Measurements from ENCODE around the gene ACVR1C. TPM values are rescaled to one million over a fixed set of nuclear protein-coding genes. Genes with fewer than 3 reads are reported as not detected.

Gene ACVR1C
- total RNA-seq, 1 experiment from 2014 or later, result 0.40 TPM

DNA sequence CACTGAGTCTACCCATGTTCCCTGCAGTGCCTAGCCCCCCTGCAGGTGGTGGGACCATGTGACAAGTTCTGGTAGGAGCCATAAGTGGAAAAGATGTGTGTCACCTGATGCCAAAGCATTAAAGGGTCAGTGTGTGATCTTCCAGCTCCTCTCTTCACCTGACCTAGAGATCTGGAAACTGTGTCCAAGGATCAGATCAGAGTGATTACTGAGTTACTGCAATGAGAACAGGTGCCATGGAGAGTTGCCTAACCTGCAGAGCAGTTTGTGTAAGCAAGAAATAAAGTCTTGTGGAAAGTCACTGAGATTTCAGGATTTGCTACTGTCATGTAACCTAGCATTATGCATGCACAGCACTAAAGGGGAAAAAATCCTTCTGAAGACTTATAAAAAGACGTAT, 90.6 kb downstream of the ACVR1C start:
- Histone ChIP-seq H3K4me1 (ENCODE audit: insufficient read depth, low read length) (no peaks in the 10 kb centered on the region), H2AFZ (ENCODE audit: low read length) (no peak overlapping the region), H3K9me3 (ENCODE audit: low read length) (no peaks in the 10 kb centered on the region), H3K79me2 (ENCODE audit: low read length) (no peaks in the 10 kb centered on the region), H3F3A (ENCODE audit: low read length, unreplicated experiment) (no peaks in the 10 kb centered on the region), H3K9me2 (replicated peaks; ENCODE audit: low read length) (no peaks in the 10 kb centered on the region), H3K4me3 (ENCODE audit: low read length) (no peak overlapping the region), H3K27me3 (ENCODE audit: low read length) (no peaks in the 10 kb centered on the region), H3K9ac (ENCODE audit: low read length) (no peak overlapping the region), H3K27ac (ENCODE audit: low read length) (no peak overlapping the region), H3K4me2 (ENCODE audit: low read length) (no peak overlapping the region), H3K36me3 (ENCODE audit: low read depth, low read length) (no peaks in the 10 kb centered on the region), H4K20me1 (ENCODE audit: low read length) (no peaks in the 10 kb centered on the region)
- no TSS peak for BruUV-seq (replicated peaks)
- intact Hi-C loops (cut with micrococcal nuclease), result no loop called here
- ChIA-PET POLR2A (ENCODE audit: unreplicated experiment) (no interaction called here), CTCF (no interaction called here)
- DNase-seq (no peak), ATAC-seq (no peak)
- no peak for TF ChIP-seq CTCF (conservative IDR thresholded peaks at IDR 0.05; ENCODE audit: low read depth, low read length)
- TF ChIP-seq EZH2phosphoT487 (IDR thresholded peaks at IDR 0.05; ENCODE audit: borderline replicate concordance, low read length), result no peak
- no peak for TF ChIP-seq EZH2 (IDR thresholded peaks at IDR 0.05; ENCODE audit: low read length, unreplicated experiment)

DNA sequence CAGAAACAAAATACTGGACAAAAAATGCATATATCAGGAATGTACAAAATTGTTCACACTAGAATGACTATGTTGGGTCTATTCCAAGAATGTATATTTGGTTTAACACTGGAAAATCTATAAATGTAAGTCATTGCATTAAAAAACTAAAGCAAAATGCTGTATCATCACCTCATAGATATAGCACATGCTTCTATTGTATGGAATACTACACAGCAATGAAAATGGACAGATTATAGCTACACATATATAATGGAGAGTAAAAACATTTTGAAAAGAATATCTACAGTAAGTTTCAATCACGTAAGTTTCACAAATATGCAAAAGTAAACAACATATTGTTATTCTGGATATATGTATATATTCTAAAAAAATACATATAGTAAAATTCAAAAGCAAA, 91.8 kb downstream of the ACVR1C start:
- H3K36me3 ChIP-seq (ENCODE audit: low read depth, low read length), result no peaks in the 10 kb centered on the region
- no peaks in the 10 kb centered on the region for H4K20me1 ChIP-seq (ENCODE audit: low read length)
- no peaks in the 10 kb centered on the region for H3K27me3 ChIP-seq (ENCODE audit: low read length)
- CTCF ChIA-PET, result no interaction called here
- no peak for TF ChIP-seq CTCF (conservative IDR thresholded peaks at IDR 0.05; ENCODE audit: low read depth, low read length)
- no peak for TF ChIP-seq EZH2phosphoT487 (IDR thresholded peaks at IDR 0.05; ENCODE audit: borderline replicate concordance, low read length)
- no peak for TF ChIP-seq EZH2 (IDR thresholded peaks at IDR 0.05; ENCODE audit: low read length, unreplicated experiment)
- H3K9me2 ChIP-seq (replicated peaks; ENCODE audit: low read length), result no peaks in the 10 kb centered on the region
- H3K4me1 ChIP-seq (ENCODE audit: insufficient read depth, low read length), result no peaks in the 10 kb centered on the region
- intact Hi-C loops (cut with micrococcal nuclease), result no loop called here
- no peak overlapping the region for H3K4me3 ChIP-seq (ENCODE audit: low read length)
- no peak overlapping the region for H3K4me2 ChIP-seq (ENCODE audit: low read length)
- H3F3A ChIP-seq (ENCODE audit: low read length, unreplicated experiment), result no peaks in the 10 kb centered on the region
- DNase-seq (no peak), ATAC-seq (no peak)
- no peak overlapping the region for H3K27ac ChIP-seq (ENCODE audit: low read length)
- no peak overlapping the region for H2AFZ ChIP-seq (ENCODE audit: low read length)
- H3K9ac ChIP-seq (ENCODE audit: low read length), result no peak overlapping the region
- no peaks in the 10 kb centered on the region for H3K9me3 ChIP-seq (ENCODE audit: low read length)
- H3K79me2 ChIP-seq (ENCODE audit: low read length), result no peaks in the 10 kb centered on the region
- no TSS peak for BruUV-seq (replicated peaks)
- POLR2A ChIA-PET (ENCODE audit: unreplicated experiment), result no interaction called here

- Histone ChIP-seq H3K36me3 (ENCODE audit: low read depth, low read length) (no peaks in the 10 kb centered on the region), H2AFZ (ENCODE audit: low read length) (no peak overlapping the region), H3K79me2 (ENCODE audit: low read length) (no peaks in the 10 kb centered on the region), H3K9me3 (ENCODE audit: low read length) (no peaks in the 10 kb centered on the region), H3K9me2 (replicated peaks; ENCODE audit: low read length) (no peaks in the 10 kb centered on the region), H3K9ac (ENCODE audit: low read length) (no peak overlapping the region), H3F3A (ENCODE audit: low read length, unreplicated experiment) (no peaks in the 10 kb centered on the region), H3K4me2 (ENCODE audit: low read length) (no peak overlapping the region), H3K4me1 (ENCODE audit: insufficient read depth, low read length) (no peaks in the 10 kb centered on the region), H3K27ac (ENCODE audit: low read length) (no peak overlapping the region), H3K27me3 (ENCODE audit: low read length) (peaks cover 36% of the 10 kb centered on the region), H4K20me1 (ENCODE audit: low read length) (no peaks in the 10 kb centered on the region), H3K4me3 (ENCODE audit: low read length) (no peak overlapping the region)
- no peak for DNase-seq
- ChIA-PET CTCF (no interaction called here), POLR2A (ENCODE audit: unreplicated experiment) (no interaction called here)
- TF ChIP-seq EZH2 (IDR thresholded peaks at IDR 0.05; ENCODE audit: low read length, unreplicated experiment) (no peak), CTCF (conservative IDR thresholded peaks at IDR 0.05; ENCODE audit: low read depth, low read length) (no peak), EZH2phosphoT487 (IDR thresholded peaks at IDR 0.05; ENCODE audit: borderline replicate concordance, low read length) (no peak)
- ATAC-seq, result no peak
- intact Hi-C loops (cut with micrococcal nuclease), result no loop called here
- BruUV-seq (replicated peaks), result no TSS peak
Measured at GRCh38 chr2:157528963-157529751, 99.5 kb downstream of the ACVR1C start.
